ENCODE data around the gene TAF5L.
"Not testable (repeated sequence)": the region's sequence is repeated elsewhere in the genome, so short reads cannot be mapped to it uniquely, and the experiment has no call there.

TAF5L gene

DNA sequence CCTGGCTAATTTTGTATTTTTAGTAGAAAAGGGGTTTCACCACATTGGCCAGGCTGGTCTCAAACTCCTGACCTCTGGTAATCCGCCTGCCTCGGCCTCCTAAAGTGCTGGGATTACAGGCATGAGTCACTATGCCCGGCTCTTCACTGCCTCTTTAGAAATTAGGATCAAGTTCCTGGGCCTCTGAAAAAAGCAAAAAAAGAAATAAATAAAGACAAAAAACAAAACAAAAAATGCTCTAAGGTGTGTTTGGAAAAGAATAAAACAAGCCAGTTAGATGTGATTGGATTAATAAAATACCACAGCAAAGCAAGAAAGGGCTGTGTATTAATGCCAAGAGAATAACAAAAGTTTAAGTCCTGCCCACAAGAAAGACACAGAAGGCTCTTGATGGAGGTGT, 63.2 kb downstream of the TAF5L start:
- DNase-seq: no peak

DNA sequence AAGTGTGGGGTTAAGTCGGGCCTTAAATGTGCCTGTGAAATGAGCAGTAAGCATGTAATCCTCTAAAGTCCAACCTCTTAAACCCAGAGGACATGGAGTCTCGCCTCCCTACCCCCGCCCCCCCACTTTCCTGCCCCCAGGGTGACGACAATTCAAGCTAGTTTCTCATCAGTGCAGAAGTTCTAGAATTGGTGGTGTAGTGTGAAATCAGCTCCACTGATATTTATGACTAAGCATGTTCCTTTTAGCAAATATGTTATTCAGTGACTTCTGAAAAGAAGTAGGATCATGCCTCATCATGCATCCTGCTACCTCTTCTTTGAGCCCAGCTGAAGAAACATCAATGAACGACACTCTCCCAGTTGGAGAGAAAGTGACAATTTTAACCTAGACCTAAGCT, 64.8 kb downstream of the TAF5L start:
- no peak for DNase-seq

DNA sequence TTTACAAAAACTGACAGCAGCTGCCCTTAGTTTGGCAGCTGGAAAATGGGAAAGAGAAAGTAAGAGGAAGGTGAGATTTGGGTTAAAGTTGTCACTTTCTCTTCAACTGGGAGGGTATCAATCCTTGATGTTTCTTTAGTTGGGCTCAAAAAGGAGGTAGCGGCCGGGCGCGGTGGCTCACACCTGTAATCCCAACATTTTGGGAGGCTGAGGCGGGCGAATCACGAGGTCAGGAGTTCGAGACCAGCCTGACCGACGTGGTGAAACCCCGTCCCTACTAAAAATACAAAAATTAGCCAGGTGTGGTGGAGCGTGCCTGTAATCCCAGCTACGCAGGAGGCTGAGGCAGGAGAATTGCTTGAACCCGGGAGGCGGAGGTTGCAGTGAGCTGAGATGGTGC, 65.8 kb downstream of the TAF5L start:
- not testable (repeated sequence) for DNase-seq

DNA sequence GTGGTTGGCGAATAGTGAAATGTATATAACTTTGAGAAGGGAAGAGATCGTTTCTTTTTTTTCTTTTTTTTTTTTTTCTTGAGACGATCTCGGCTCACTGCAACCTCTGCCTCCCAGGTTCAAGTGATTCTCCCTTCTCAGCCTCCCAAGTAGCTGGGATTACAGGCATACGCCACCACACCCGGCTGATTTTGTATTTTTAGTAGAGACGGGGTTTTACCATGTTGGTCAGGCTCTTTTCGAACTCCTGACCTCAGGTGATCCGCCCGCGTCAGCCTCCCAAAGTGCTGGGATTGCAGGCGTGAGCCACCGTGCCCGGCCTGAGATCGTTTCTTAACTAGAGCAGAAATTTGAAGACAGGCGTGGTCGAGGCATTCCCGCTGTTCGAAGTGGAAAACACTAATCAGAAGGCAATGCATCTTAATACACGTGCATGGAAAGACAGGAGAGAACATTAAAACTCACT, 66.6 kb downstream of the TAF5L start:
- DNase-seq: peak in 1 of 2 donors; percentile 15

DNA sequence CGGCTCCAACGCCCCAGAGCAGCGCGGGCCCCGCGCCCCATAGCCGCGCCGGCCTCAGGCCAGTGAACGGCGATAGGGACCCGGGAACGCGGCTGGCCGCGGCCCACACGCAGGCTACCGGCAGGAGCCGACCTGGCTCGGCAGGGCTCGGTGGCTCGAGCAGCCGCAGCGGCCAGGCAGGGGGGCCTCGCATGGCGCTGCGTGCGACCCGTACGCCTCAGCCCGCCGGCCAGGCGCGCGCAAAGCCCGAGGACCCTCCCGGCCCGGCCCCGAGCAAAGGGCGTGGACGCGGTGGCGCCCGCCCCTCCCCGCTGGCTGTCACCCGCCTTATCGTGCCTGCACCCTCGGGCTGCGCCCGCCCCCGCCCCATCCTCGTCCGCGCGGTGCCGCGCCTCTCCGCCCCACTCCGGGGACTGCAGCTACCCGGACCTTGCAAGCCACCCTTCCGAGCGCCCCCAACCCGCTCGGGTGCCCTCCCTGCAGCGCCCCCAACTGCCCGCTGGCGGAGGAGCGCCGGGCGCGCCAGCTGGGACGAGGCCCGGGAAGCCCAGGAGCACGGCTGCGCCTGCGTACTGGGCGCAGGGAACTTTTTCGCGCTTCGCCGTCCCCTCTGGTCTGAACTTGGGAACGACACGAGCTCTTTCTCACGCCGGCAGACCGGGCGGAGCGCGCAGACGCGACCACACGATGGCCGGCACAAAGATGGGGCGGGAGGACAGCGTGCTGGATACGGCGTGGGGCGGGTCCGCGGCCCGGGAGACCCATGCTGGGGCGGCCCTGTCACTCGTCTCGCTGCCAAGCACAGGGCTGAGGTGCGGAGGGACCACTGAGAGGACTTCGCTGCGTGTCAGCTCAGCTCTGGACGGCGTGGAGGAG, 67.2 kb downstream of the TAF5L start, which contains the start of gene ABCB10:
Gene ABCB10 (minus strand): TSS at position 248 of the 876 bp plus-strand sequence. CDS start 55 bp downstream, at position 193.
- peak; percentile 89 to 94 for DNase-seq

DNA sequence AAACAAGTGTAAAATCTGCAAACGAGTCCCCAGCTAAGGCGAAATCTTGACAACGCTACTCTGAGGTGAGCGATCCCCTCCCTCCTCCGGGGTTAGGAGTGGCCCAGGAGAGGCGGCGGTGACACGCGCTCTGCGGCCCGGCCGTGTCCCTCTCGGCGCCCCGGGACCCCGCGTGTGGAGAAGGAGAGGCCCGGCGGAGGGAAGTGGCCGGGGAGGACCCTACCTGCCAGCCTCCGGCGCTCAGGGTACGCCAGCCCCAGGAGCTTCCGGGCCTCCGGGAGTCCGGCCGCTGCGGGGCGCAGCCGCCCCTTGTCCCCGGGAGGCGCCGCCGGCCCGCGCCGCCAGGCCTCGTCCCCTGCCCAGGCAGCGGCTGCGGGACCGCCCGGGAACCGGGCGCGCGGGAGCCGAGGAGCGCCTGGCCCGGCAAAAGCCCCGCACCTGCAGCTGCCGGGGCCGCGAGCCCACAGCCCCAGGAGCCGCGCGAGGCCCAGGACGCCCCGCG, 68.0 kb downstream of the TAF5L start:
- peak; percentile 41 to 54 for DNase-seq

DNA sequence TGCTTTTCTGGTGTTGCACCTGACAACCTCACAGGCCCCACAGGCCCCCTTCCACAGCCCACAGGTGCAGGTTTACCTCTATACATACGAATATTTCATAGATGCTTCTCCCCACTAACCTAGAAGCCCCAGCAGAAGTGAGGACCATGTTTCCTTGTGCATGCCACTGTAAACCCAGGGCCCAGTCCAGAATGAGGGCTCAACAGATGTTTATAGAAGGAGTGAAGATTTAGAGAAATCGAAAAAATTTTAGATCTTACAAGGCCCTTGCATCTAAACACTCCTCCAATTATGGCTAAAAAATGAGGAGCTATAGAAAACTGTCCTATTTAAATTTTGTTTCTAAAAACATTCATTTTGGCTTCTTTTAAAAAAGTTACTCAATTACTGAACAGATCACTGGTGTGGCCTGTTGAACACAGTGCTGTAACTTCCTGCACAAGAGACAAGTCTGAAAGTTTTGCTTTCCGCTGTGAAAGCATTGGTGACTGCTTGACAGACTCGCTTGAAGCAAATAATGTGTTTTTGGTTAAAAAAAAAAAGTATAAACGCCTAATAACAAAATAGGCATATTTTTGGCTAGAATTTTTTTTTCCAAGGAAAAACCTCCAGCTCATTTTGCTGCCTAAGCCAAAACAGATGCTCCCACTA, 68.6 kb downstream of the TAF5L start:
- DNase-seq: no peak

DNA sequence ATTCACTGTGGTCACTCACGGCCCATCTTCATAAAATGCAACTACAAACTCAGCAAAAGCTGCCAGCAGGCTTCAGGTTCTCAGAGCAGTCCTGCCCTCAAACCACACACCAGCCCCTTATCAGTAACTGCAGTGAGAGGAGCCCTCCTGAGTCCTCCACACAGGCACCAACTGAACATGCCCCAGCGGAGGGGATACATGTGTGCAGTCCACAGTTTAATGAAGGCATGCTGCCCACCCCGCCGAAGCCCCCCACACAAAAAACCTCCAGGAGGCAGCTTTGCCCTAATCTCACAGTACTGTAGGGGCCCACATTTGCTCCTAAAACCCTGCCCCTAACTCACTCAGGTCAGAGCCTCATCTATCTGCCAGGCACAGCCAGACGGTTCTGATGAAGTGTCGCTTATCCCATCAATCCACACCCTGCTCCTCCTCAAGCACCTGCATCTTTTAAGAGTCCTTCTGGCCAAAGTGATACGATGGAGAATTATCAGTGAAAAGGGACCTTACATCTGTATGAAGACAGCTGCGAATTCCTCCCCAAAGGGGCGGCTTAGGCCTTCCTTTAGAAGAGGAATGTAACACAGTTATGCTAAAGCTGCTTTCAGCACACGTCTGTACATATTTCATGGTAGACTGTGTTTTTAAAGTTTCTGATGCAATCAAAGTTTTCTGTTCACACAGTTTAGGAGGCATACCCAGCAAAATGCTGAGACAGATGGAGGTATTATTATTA, 70.9 kb downstream of the TAF5L start:
- DNase-seq: no peak

DNA sequence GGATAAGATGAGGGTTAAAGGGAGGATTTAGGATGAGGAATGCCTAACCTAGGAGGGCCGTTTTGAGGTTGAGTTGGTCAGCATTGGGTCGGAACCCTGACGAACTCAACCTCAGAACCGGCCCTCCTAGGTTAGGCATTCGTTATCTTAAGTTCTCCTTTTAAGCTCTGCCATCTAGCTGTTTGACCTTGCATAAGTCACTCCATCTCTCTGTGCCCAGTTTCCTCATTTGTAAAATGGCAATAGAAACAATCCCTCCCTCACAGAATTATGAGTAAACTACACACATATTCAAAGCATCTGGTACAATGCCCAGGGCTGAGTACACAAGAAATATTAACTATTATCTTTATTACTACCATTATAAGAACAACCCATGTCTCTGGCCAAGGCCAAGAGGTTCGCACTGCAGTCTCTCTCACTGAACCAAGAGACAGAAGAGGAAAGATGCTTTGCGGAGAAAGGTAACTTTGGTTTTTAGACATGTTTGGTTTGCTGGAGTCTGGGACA, 72.2 kb downstream of the TAF5L start:
- no peak for DNase-seq

DNA sequence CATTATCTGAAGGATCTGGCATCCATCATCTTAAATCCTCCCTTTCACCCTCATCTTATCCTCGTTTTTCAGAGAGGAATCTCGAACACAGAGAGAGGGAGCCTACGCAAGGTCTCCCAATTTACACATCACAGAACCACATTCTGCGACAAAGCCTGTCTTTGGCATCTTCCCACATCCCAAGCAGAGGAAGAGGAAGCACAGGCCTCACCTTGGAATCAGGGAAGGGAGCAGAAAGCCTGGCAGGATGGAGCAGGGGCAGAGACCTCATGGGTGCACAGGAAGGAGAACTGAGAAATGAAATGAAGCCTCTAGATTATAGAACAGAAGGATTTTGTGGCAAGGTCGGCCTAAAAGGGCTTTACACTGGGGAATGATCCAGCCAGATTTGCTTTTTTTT, 73.2 kb downstream of the TAF5L start:
- DNase-seq: no peak

DNA sequence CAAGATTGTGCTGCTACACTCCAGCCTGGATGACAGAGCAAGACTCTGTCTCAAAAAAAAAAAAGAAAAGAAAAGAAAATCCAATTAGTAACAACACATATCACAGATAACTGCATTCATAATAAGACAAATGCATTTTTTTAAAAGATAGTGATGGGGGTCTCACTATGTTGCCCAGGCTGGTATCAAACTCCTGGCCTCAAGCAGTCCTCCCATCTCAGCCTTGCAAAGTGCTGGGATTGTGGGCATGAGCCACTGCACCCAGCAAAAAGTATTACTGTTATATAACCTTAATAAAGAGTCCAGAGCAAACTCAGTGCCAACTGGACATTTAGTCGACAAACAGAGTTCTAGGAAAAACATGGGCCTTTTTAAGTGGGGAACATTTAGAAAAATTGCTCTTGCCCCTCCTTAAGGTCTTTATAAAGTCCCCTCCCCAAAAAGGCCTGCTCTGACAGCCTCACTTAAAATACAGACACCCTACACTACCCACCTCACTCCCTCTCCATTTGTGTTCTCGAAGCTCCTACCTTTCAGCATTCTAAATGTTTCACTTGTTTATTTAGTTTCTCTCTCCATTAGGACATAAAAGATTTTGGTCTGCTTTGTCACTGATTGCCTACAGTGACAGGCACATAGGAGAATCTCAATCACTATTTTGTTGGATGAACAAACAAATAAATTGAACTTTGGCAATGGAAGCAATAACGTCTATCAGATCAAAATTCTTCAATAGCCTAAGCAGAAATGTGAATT, 74.9 kb downstream of the TAF5L start:
- DNase-seq: no peak

DNA sequence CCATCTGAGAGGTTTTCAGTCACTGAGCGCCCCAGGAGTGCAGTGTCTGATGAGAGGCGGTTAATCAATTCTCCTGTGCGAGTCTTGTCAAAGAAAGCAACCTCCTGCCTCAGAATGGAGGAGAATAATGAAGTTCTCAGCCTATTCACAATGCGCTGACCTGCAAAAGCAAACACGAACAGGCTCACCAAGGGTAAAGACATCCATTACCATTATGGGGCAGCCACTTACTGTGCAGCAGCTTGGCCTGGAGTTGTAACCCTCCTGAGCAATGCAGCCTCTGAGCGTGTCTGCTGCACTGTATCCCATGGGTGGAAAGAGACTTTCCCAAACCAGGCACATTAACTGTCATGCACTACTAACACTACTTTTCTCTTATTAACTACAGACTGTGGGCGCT, 78.4 kb downstream of the TAF5L start:
- DNase-seq: no peak

DNA sequence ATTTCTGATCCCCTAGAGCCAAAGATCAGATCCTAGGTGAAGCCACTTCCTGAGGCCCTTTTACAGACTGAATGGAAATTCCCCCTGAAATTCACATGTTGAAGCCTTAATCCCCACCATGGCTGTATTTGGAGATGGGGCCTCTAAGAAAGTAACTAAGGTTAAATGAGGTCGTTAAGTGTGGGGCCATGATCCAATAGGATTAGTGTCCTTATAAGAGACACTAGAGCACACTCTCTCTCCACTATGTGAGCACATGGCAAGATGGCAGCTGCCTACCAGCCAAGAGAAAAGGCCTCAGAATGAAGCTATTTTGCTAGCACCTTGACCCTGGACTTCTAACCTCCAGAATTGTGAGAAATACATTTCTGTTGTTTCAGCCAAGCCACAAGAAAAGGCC, 81.3 kb downstream of the TAF5L start:
- DNase-seq: no peak

Measured in stimulated activated CD4-positive, alpha-beta T cell treated with anti-CD3 and anti-CD28 coated beads, Interleukin-2, amount 100 ng/mL, for 24 hours (primary cell).